ENCODE results near the gene PNPLA6.
A peak's percentile ranks its signal among the peaks of the same experiment; 100 is the strongest.

The PNPLA6 gene

DNA sequence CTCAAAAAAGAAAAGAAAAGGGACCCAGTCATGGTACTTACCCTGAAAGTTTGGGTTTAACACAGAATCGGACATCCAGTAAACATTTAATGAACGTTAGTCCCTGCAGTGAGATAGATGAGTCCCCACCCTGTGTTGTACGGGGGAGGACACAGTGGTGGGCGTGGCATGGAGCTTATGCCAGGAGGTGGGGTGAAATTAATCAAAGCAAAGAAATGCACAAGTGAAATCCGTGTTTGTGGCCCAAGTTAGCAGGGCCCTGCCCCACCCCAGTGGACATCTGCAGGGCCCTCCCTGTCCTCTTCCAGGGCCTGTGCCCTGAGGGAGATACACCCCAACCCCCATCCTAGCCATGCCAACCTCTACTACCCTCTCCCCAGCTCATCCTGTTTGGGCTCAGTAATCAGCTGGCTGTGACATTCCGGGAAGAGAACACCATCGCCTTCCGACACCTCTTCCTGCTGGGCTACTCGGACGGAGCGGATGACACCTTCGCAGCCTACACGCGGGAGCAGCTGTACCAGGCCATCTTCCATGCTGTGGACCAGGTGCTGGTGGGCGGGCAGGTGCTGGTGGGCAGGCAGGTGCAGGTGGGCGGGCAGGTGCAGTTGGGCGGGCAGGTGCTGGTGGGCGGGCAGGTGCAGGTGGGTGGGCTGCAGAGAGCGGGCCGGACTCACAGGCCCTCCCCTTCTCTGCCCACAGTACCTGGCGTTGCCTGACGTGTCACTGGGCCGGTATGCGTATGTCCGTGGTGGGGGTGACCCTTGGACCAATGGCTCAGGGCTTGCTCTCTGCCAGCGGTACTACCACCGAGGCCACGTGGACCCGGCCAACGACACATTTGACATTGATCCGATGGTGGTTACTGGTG, 9.2 kb upstream of the PNPLA6 start:
- Histone ChIP-seq H3K4me1 (ENCODE audit: control extremely low read depth in 1 of 4, control insufficient read depth in 4 of 4, insufficient read depth in 4 of 4, low read length in 3 of 4) (peaks cover 3 to 34% (median 25%) of the 10 kb centered on the region in 4 experiments), H3K36me3 (ENCODE audit: control insufficient read depth in 4 of 4, insufficient read depth in 4 of 4, low read length in 3 of 4) (peaks cover 0 to 17% (median 9%) of the 10 kb centered on the region in 4 experiments), H3K9me3 (ENCODE audit: control extremely low read depth in 1 of 5, control insufficient read depth in 4 of 5, insufficient read depth in 2 of 5, low read depth in 1 of 5, low read length in 4 of 5) (no peaks in the 10 kb centered on the region), H3K27ac (ENCODE audit: insufficient read depth in 1 of 2, low read depth in 1 of 2, low read length in 2 of 2, poor library complexity in 1 of 2, severe bottlenecking in 2 of 2) (no peak overlapping the region), H3K27me3 (replicated peaks in 2 of 5; ENCODE audit: control insufficient read depth in 4 of 5, insufficient read depth in 5 of 5, low read length in 4 of 5) (no peaks in the 10 kb centered on the region), H3K4me3 (ENCODE audit: control insufficient read depth in 1 of 7, extremely low read depth in 1 of 7, insufficient read depth in 4 of 7, low read depth in 2 of 7, low read length in 6 of 7) (no peak overlapping the region)
- ChIA-PET POLR2A (no interaction called here), CTCF (interaction anchor here (0.7 to 1.6 kb wide), 4 partner anchors 9 to 42 kb away, joined by 3 to 6 read pairs (median 4); partner anchors contain the start of gene PNPLA6)
- no peak for DNase-seq
- 96% methylated on average over 22 of the region's 31 CpGs for WGBS (ENCODE audit: insufficient coverage)

GRCh38 chr19:7527516-7528191, 7.9 kb upstream of the PNPLA6 start:
- Histone ChIP-seq H3K4me1 (ENCODE audit: control extremely low read depth in 1 of 4, control insufficient read depth in 4 of 4, insufficient read depth in 4 of 4, low read length in 3 of 4) (peaks cover 3 to 26% (median 16%) of the 10 kb centered on the region in 4 experiments), H3K27me3 (replicated peaks in 2 of 5; ENCODE audit: control insufficient read depth in 4 of 5, insufficient read depth in 5 of 5, low read length in 4 of 5) (no peaks in the 10 kb centered on the region), H3K9me3 (ENCODE audit: control extremely low read depth in 1 of 5, control insufficient read depth in 4 of 5, insufficient read depth in 2 of 5, low read depth in 1 of 5, low read length in 4 of 5) (no peaks in the 10 kb centered on the region), H3K36me3 (ENCODE audit: control insufficient read depth in 4 of 4, insufficient read depth in 4 of 4, low read length in 3 of 4) (peaks cover 0 to 17% (median 11%) of the 10 kb centered on the region in 4 experiments), H3K4me3 (ENCODE audit: control insufficient read depth in 1 of 7, extremely low read depth in 1 of 7, insufficient read depth in 4 of 7, low read depth in 2 of 7, low read length in 6 of 7) (peak overlapping the region in 2 of 7 experiments; percentile 32 to 57), H3K27ac (ENCODE audit: insufficient read depth in 1 of 2, low read depth in 1 of 2, low read length in 2 of 2, poor library complexity in 1 of 2, severe bottlenecking in 2 of 2) (no peak overlapping the region)
- DNase-seq = peak in 2 of 3 donors; percentile 73 to 81
- 41% methylated on average over 18 of the region's 25 CpGs for WGBS (ENCODE audit: insufficient coverage)
- CTCF ChIA-PET = interaction anchor here (1.6 kb wide), 1 partner anchor 41 kb away, joined by 6 read pairs; no protein-coding TSS in a partner anchor
- POLR2A ChIA-PET = no interaction called here

DNA sequence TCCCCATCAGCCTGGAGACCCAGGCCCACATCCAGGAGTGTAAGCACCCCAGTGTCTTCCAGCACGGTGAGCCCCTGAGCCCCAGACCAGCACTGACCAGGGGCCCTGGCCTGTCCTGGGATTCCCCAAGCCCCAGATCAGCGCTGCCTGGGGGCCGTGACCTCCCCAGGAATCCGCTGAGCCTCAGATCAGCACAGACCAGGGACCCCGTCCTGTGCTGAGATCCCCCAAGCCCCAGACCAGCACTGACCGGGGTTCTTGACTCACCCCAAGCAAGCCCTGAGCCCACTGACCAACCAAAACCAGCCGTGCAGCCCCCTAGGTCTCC, 7.4 kb upstream of the PNPLA6 start:
- WGBS (ENCODE audit: insufficient coverage) = 99% methylated on average over 7 of the region's 7 CpGs
- Histone ChIP-seq H3K9me3 (ENCODE audit: control extremely low read depth in 1 of 5, control insufficient read depth in 4 of 5, insufficient read depth in 2 of 5, low read depth in 1 of 5, low read length in 4 of 5) (no peaks in the 10 kb centered on the region), H3K27ac (ENCODE audit: insufficient read depth in 1 of 2, low read depth in 1 of 2, low read length in 2 of 2, poor library complexity in 1 of 2, severe bottlenecking in 2 of 2) (no peak overlapping the region), H3K4me1 (ENCODE audit: control extremely low read depth in 1 of 4, control insufficient read depth in 4 of 4, insufficient read depth in 4 of 4, low read length in 3 of 4) (peaks cover under 1 to 22% (median 12%) of the 10 kb centered on the region in 4 experiments), H3K27me3 (replicated peaks in 2 of 5; ENCODE audit: control insufficient read depth in 4 of 5, insufficient read depth in 5 of 5, low read length in 4 of 5) (no peaks in the 10 kb centered on the region), H3K4me3 (ENCODE audit: control insufficient read depth in 1 of 7, extremely low read depth in 1 of 7, insufficient read depth in 4 of 7, low read depth in 2 of 7, low read length in 6 of 7) (peak overlapping the region in 2 of 7 experiments; percentile 17 to 32), H3K36me3 (ENCODE audit: control insufficient read depth in 4 of 4, insufficient read depth in 4 of 4, low read length in 3 of 4) (peaks cover 0 to 17% (median 11%) of the 10 kb centered on the region in 4 experiments)
- DNase-seq = no peak
- ChIA-PET POLR2A (no interaction called here), CTCF (no interaction called here)

DNA sequence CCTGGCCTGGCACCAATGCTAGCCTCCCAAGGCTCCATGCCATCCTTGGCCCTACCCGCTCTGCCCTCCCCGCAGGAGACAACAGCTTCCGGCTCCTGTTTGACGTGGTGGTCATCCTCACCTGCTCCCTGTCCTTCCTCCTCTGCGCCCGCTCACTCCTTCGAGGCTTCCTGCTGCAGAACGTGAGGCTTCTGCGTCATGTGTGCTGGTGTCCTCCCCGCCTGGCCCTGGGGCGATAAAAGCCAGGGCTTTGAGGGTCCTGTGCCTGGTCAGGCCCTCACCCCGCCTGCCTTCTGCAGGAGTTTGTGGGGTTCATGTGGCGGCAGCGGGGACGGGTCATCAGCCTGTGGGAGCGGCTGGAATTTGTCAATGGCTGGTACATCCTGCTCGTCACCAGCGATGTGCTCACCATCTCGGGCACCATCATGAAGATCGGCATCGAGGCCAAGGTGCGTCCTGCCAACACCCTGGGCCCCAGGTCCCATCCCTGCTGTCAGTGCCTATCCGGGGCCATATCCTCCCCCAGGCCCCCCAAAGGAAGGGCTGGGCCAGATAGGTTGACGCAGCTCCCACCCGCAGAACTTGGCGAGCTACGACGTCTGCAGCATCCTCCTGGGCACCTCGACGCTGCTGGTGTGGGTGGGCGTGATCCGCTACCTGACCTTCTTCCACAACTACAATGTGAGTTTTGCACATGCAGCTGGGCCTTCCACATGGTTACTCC, 6.8 kb upstream of the PNPLA6 start:
- H3K36me3 ChIP-seq (ENCODE audit: control insufficient read depth in 4 of 4, insufficient read depth in 4 of 4, low read length in 3 of 4) = peaks cover 0 to 17% (median 11%) of the 10 kb centered on the region in 4 experiments
- POLR2A ChIA-PET = no interaction called here
- CTCF ChIA-PET = no interaction called here

GRCh38 chr19:7529246-7529600, 6.3 kb upstream of the PNPLA6 start:
- H3K4me1 ChIP-seq (ENCODE audit: control extremely low read depth in 1 of 4, control insufficient read depth in 4 of 4, insufficient read depth in 4 of 4, low read length in 3 of 4) = peaks cover 0 to 25% (median 15%) of the 10 kb centered on the region in 4 experiments
- H3K27ac ChIP-seq (ENCODE audit: insufficient read depth in 1 of 2, low read depth in 1 of 2, low read length in 2 of 2, poor library complexity in 1 of 2, severe bottlenecking in 2 of 2) = no peak overlapping the region
- peaks cover 0 to 17% (median 11%) of the 10 kb centered on the region in 4 experiments for H3K36me3 ChIP-seq (ENCODE audit: control insufficient read depth in 4 of 4, insufficient read depth in 4 of 4, low read length in 3 of 4)
- ChIA-PET CTCF (no interaction called here), POLR2A (no interaction called here)
- WGBS (ENCODE audit: insufficient coverage) = 90% methylated on average over 8 of the region's 15 CpGs
- H3K27me3 ChIP-seq (replicated peaks in 2 of 5; ENCODE audit: control insufficient read depth in 4 of 5, insufficient read depth in 5 of 5, low read length in 4 of 5) = no peaks in the 10 kb centered on the region
- DNase-seq = no peak
- H3K4me3 ChIP-seq (ENCODE audit: control insufficient read depth in 1 of 7, extremely low read depth in 1 of 7, insufficient read depth in 4 of 7, low read depth in 2 of 7, low read length in 6 of 7) = no peak overlapping the region
- H3K9me3 ChIP-seq (ENCODE audit: control extremely low read depth in 1 of 5, control insufficient read depth in 4 of 5, insufficient read depth in 2 of 5, low read depth in 1 of 5, low read length in 4 of 5) = no peaks in the 10 kb centered on the region

More for the DNA sequence above, 6.8 kb upstream of the PNPLA6 start:
- DNase-seq = no peak
- no peak overlapping the region for H3K4me3 ChIP-seq (ENCODE audit: control insufficient read depth in 1 of 7, extremely low read depth in 1 of 7, insufficient read depth in 4 of 7, low read depth in 2 of 7, low read length in 6 of 7)
- 95% methylated on average over 28 of the region's 32 CpGs for WGBS (ENCODE audit: insufficient coverage)
- H3K4me1 ChIP-seq (ENCODE audit: control extremely low read depth in 1 of 4, control insufficient read depth in 4 of 4, insufficient read depth in 4 of 4, low read length in 3 of 4) = peaks cover 0 to 22% (median 12%) of the 10 kb centered on the region in 4 experiments
- no peaks in the 10 kb centered on the region for H3K9me3 ChIP-seq (ENCODE audit: control extremely low read depth in 1 of 5, control insufficient read depth in 4 of 5, insufficient read depth in 2 of 5, low read depth in 1 of 5, low read length in 4 of 5)
- no peak overlapping the region for H3K27ac ChIP-seq (ENCODE audit: insufficient read depth in 1 of 2, low read depth in 1 of 2, low read length in 2 of 2, poor library complexity in 1 of 2, severe bottlenecking in 2 of 2)
- no peaks in the 10 kb centered on the region for H3K27me3 ChIP-seq (replicated peaks in 2 of 5; ENCODE audit: control insufficient read depth in 4 of 5, insufficient read depth in 5 of 5, low read length in 4 of 5)

DNA sequence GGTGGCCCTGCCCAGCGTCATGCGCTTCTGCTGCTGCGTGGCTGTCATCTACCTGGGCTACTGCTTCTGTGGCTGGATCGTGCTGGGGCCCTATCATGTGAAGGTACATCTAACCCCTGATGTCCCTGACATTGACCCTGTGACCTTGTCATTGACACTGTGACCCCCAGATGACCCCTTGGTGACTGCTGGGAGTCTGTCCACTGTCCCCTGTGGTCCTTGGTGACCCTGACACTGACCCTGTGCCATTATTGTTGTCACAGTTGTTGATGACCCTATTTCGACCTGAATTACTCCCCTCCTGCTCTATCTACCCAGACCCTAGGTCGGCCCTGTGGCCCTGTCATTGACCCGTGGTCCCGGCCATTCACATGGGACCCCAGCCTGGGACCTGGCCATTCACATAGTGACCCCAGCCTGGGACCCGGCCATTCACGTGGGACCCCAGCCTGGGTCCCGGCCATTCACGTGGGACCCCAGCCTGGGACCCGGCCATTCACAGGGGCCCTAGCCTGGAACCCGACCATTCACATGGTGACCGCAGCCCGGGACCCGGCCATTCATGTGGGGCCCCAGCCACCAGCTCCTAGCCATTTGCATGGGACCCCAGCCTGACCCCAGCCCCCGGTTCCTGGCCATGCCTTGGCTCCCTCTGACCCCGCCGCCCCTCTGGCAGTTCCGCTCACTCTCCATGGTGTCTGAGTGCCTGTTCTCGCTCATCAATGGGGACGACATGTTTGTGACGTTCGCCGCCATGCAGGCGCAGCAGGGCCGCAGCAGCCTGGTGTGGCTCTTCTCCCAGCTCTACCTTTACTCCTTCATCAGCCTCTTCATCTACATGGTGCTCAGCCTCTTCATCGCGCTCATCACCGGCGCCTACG, 5.7 kb upstream of the PNPLA6 start:
- H3K4me3 ChIP-seq (ENCODE audit: control insufficient read depth in 1 of 7, extremely low read depth in 1 of 7, insufficient read depth in 4 of 7, low read depth in 2 of 7, low read length in 6 of 7) = no peak overlapping the region
- ChIA-PET CTCF (no interaction called here), POLR2A (no interaction called here)
- H3K36me3 ChIP-seq (ENCODE audit: control insufficient read depth in 4 of 4, insufficient read depth in 4 of 4, low read length in 3 of 4) = peaks cover 0 to 17% (median 10%) of the 10 kb centered on the region in 4 experiments
- H3K9me3 ChIP-seq (ENCODE audit: control extremely low read depth in 1 of 5, control insufficient read depth in 4 of 5, insufficient read depth in 2 of 5, low read depth in 1 of 5, low read length in 4 of 5) = no peaks in the 10 kb centered on the region
- no peaks in the 10 kb centered on the region for H3K27me3 ChIP-seq (replicated peaks in 2 of 5; ENCODE audit: control insufficient read depth in 4 of 5, insufficient read depth in 5 of 5, low read length in 4 of 5)
- DNase-seq = no peak
- 96% methylated on average over 26 of the region's 33 CpGs for WGBS (ENCODE audit: insufficient coverage)
- no peak overlapping the region for H3K27ac ChIP-seq (ENCODE audit: insufficient read depth in 1 of 2, low read depth in 1 of 2, low read length in 2 of 2, poor library complexity in 1 of 2, severe bottlenecking in 2 of 2)
- H3K4me1 ChIP-seq (ENCODE audit: control extremely low read depth in 1 of 4, control insufficient read depth in 4 of 4, insufficient read depth in 4 of 4, low read length in 3 of 4) = peaks cover 0 to 31% (median 20%) of the 10 kb centered on the region in 4 experiments

All from common myeloid progenitor, CD34-positive (primary cell).